HCT116 (cell line): ENCODE measurements around the gene SLC25A12. TPM values are rescaled to one million over a fixed set of nuclear protein-coding genes. Genes with fewer than 3 reads are reported as not detected.

ENCODE experiments used
- ATAC-seq: fragments of 200-7000 bp; cut with Tn5 transposase; 2 replicates; pipeline ENCODE4 v1.9.1; 2020; ENCODE audit warnings: mild to moderate bottlenecking, moderate library complexity
- BruUV-seq: library from RNA; stranded (reverse); fragments of 400-500 nt; replicated peaks from 2 replicates; lab custom pipeline; 2021; lab: Mats Ljungman, UMichigan
- CTCF ChIA-PET: fragments of 300-600 bp; sonication (Branson Sonifier 250); formaldehyde crosslinking; loops from one replicate; lab custom pipeline; 2021; ENCODE audit warnings: antibody characterized with exemption; lab: Charles Lee
- POLR2A ChIA-PET: fragments of 300-600, 350-600 bp; sonication (Branson Sonifier 250); formaldehyde crosslinking; loops from one replicate; lab custom pipeline; 2021; ENCODE audit warnings: antibody characterized with exemption; lab: Charles Lee
- RAD21 ChIA-PET, 2 experiments: fragments of 300-600 bp; sonication (Branson Sonifier 250); formaldehyde crosslinking; loops; one replicate each; lab custom pipeline; 2023; ENCODE audit warnings: low total read pairs in 2 of 2; ENCODE audit not compliant: uncharacterized antibody in 2 of 2, unreplicated experiment in 2 of 2, low non-redundant PET in 1 of 2; lab: Charles Lee
- DNase-seq: peaks from one replicate; pipeline ENCODE4 v3.0.0-alpha.2; 2010; ENCODE audit warnings: low read depth, low spot score
- H2AFZ ChIP-seq: fragments of 200-600 bp; shearing (Covaris generic), sonication (generic); 2 replicates; pipeline ENCODE4 v1.6.1; 2017; ENCODE audit warnings: low read depth, mixed run types, mixed read lengths, antibody characterized with exemption, low read length; ENCODE audit not compliant: poor library complexity, severe bottlenecking
- H3K27ac ChIP-seq: 2 replicates; pipeline ENCODE4 v1.5.1; 2012; ENCODE audit warnings: low read depth, low read length
- H3K27me3 ChIP-seq: fragments of 200-600 bp; sonication (generic); 2 replicates; pipeline ENCODE4 v1.6.1; 2016; ENCODE audit warnings: mixed run types, low read length, mixed read lengths; ENCODE audit not compliant: insufficient read depth
- H3K36me3 ChIP-seq, 2 experiments: fragments of 200-500 bp in 1 of 2; fragments of 200-600 bp in 1 of 2; sonication (Bioruptor generic) in 1 of 2; sonication (generic) in 1 of 2; 2 replicates each; pipeline versions ENCODE4 v1.5.1 to v1.6.1; 2014 to 2016; ENCODE audit warnings: low read length in 2 of 2, inconsistent platforms in 1 of 2, mixed read lengths in 1 of 2, mixed run types in 1 of 2; ENCODE audit not compliant: insufficient read depth in 2 of 2, control insufficient read depth in 1 of 2
- H3K4me1 ChIP-seq, 2 experiments: fragments of 200-600 bp in 1 of 2; sonication (generic) in 1 of 2; 2 replicates each; pipeline versions ENCODE4 v1.5.1 to v1.6.1; 2012 to 2017; ENCODE audit warnings: low read length in 2 of 2, inconsistent platforms in 1 of 2, mild to moderate bottlenecking in 1 of 2, mixed read lengths in 1 of 2, mixed run types in 1 of 2, moderate library complexity in 1 of 2; ENCODE audit not compliant: insufficient read depth in 2 of 2, control insufficient read depth in 1 of 2
- H3K4me2 ChIP-seq: fragments of 200-600 bp; sonication (generic); 2 replicates; pipeline ENCODE4 v1.6.1; 2017; ENCODE audit warnings: mixed run types, low read length, mixed read lengths
- H3K4me3 ChIP-seq, 2 experiments: fragments of 200-600 bp in 1 of 2; sonication (generic) in 1 of 2; replicated peaks in 1 of 2; 2 replicates each; pipeline ENCODE4 v1.5.1; 2011 to 2016; ENCODE audit warnings: low read length in 2 of 2, control low read depth in 1 of 2, low read depth in 1 of 2, mild to moderate bottlenecking in 1 of 2, mixed read lengths in 1 of 2, mixed run types in 1 of 2
- H3K79me2 ChIP-seq: fragments of 200-600 bp; sonication (generic); 2 replicates; pipeline ENCODE4 v1.6.1; 2017; ENCODE audit warnings: mild to moderate bottlenecking, mixed run types, low read length, moderate library complexity, mixed read lengths; ENCODE audit not compliant: insufficient read depth
- H3K9ac ChIP-seq: fragments of 200-600 bp; sonication (generic); 2 replicates; pipeline ENCODE4 v1.6.1; 2016; ENCODE audit warnings: low read length, mixed read lengths
- H3K9me2 ChIP-seq: fragments of 200-600 bp; sonication (generic), shearing (Covaris generic); 2 replicates; pipeline ENCODE4 v1.6.1; 2017; ENCODE audit warnings: mixed run types, mild to moderate bottlenecking, moderate library complexity; ENCODE audit not compliant: insufficient read depth
- H3K9me3 ChIP-seq, 2 experiments: fragments of 200-500 bp in 1 of 2; fragments of 200-600 bp in 1 of 2; sonication (Bioruptor generic) in 1 of 2; sonication (generic) in 1 of 2; 2 replicates each; pipeline ENCODE4 v1.6.1; 2014 to 2017; ENCODE audit warnings: low read length in 2 of 2, mixed read lengths in 2 of 2, inconsistent platforms in 1 of 2, low read depth in 1 of 2, mild to moderate bottlenecking in 1 of 2, mixed run types in 1 of 2, moderate library complexity in 1 of 2; ENCODE audit not compliant: control insufficient read depth in 1 of 2, insufficient read depth in 1 of 2
- H4K20me1 ChIP-seq: fragments of 200-600 bp; sonication (generic), shearing (Covaris generic); 2 replicates; pipeline ENCODE4 v1.6.1; 2017; ENCODE audit warnings: mixed run types, mild to moderate bottlenecking, moderate library complexity; ENCODE audit not compliant: insufficient read depth
- ATF3 ChIP-seq: IDR thresholded peaks from 2 replicates; pipeline ENCODE4 v1.6.1; 2012
- CBX3 ChIP-seq: IDR thresholded peaks from 2 replicates; pipeline ENCODE4 v1.6.1; 2012; ENCODE audit warnings: low read depth
- CEBPB ChIP-seq: IDR thresholded peaks from 2 replicates; pipeline ENCODE4 v1.6.1; 2012; ENCODE audit warnings: low read depth
- EGR1 ChIP-seq: IDR thresholded peaks from 2 replicates; pipeline ENCODE4 v1.6.1; 2012; ENCODE audit warnings: low read depth
- FOSL1 ChIP-seq: IDR thresholded peaks from 2 replicates; pipeline ENCODE4 v1.6.1; 2012; ENCODE audit warnings: low read depth
- JUND ChIP-seq: IDR thresholded peaks from 2 replicates; pipeline ENCODE4 v1.6.1; 2012
- SIN3A ChIP-seq: IDR thresholded peaks from 2 replicates; pipeline ENCODE4 v1.6.1; 2012; ENCODE audit warnings: low read depth
- YY1 ChIP-seq: IDR thresholded peaks from 2 replicates; pipeline ENCODE4 v1.6.1; 2011; ENCODE audit warnings: low read length, low read depth, moderate library complexity, mild to moderate bottlenecking; ENCODE audit not compliant: insufficient replicate concordance; ENCODE audit errors: extremely low read depth
- intact Hi-C: fragments of 100-400 bp; cut with micrococcal nuclease; formaldehyde crosslinking; loops from 2 replicates; pipeline ENCODE4 v1.10.0; 2022
- total RNA-seq: library from RNA; stranded (reverse); gene quantifications from one replicate; pipeline ENCODE4 v1.2.1, GENCODE V29; 2021; ENCODE audit not compliant: unreplicated experiment
- TF ChIP-seq, protein P1 (sequence below): IDR thresholded peaks from 2 replicates; pipeline ENCODE4 v1.6.1; 2012
- TF ChIP-seq, protein P2 (sequence below): IDR thresholded peaks from 2 replicates; pipeline ENCODE4 v1.6.1; 2011; ENCODE audit warnings: mild to moderate bottlenecking, low read length, moderate library complexity; ENCODE audit not compliant: insufficient replicate concordance; ENCODE audit errors: extremely low read depth
- TF ChIP-seq, protein P3 (sequence below): IDR thresholded peaks from 2 replicates; pipeline ENCODE4 v1.6.1; 2012; ENCODE audit warnings: low read depth

SLC25A12 gene
- total RNA-seq, 1 experiment from 2014 or later = 16.0 TPM

DNA sequence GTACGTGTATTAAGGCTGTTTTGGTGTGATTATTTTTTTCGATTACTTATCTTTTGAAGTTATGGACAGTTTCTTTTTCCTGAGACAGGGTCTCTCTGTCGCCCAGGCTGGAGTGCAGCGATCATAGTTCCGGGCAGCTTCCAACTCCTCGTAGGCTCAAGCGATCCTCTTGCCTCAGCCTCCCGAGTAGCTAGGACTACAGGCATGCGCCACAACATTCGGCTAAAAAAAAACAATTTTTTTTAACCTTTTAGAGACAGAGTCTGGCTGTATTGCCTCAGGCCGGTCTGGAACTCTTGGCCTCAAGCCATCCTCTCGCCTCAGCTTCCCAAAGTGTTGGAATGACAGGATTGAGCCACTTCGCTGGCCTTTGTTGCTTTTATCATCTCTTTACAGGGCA, 29.2 kb upstream of the SLC25A12 start:
- Histone ChIP-seq H3K27ac (peak overlapping the region; percentile 59), H3K4me2 (peak overlapping the region; percentile 83), H3K27me3 (no peaks in the 10 kb centered on the region), H3K9me3 (no peaks in the 10 kb centered on the region), H2AFZ (no peak overlapping the region), H4K20me1 (no peaks in the 10 kb centered on the region), H3K9me2 (no peaks in the 10 kb centered on the region), H3K79me2 (peaks cover 55% of the 10 kb centered on the region), H3K4me3 (peak overlapping the region; percentile 80 to 85), H3K4me1 (peaks cover 6 to 13% of the 10 kb centered on the region in 2 experiments; a peak in 3 of 4 replicates), H3K9ac (peak overlapping the region; percentile 85), H3K36me3 (peaks cover 7 to 12% of the 10 kb centered on the region in 2 experiments; a peak in 2 of 4 replicates)
- no peak for TF ChIP-seq FOSL1
- no peak for TF ChIP-seq CBX3
- no peak for TF ChIP-seq JUND
- TF ChIP-seq CEBPB = no peak
- TF ChIP-seq, protein P1, sequence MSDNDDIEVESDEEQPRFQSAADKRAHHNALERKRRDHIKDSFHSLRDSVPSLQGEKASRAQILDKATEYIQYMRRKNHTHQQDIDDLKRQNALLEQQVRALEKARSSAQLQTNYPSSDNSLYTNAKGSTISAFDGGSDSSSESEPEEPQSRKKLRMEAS = no peak
- TF ChIP-seq, protein P2, sequence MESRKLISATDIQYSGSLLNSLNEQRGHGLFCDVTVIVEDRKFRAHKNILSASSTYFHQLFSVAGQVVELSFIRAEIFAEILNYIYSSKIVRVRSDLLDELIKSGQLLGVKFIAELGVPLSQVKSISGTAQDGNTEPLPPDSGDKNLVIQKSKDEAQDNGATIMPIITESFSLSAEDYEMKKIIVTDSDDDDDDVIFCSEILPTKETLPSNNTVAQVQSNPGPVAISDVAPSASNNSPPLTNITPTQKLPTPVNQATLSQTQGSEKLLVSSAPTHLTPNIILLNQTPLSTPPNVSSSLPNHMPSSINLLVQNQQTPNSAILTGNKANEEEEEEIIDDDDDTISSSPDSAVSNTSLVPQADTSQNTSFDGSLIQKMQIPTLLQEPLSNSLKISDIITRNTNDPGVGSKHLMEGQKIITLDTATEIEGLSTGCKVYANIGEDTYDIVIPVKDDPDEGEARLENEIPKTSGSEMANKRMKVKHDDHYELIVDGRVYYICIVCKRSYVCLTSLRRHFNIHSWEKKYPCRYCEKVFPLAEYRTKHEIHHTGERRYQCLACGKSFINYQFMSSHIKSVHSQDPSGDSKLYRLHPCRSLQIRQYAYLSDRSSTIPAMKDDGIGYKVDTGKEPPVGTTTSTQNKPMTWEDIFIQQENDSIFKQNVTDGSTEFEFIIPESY = no peak
- TF ChIP-seq, protein P3, sequence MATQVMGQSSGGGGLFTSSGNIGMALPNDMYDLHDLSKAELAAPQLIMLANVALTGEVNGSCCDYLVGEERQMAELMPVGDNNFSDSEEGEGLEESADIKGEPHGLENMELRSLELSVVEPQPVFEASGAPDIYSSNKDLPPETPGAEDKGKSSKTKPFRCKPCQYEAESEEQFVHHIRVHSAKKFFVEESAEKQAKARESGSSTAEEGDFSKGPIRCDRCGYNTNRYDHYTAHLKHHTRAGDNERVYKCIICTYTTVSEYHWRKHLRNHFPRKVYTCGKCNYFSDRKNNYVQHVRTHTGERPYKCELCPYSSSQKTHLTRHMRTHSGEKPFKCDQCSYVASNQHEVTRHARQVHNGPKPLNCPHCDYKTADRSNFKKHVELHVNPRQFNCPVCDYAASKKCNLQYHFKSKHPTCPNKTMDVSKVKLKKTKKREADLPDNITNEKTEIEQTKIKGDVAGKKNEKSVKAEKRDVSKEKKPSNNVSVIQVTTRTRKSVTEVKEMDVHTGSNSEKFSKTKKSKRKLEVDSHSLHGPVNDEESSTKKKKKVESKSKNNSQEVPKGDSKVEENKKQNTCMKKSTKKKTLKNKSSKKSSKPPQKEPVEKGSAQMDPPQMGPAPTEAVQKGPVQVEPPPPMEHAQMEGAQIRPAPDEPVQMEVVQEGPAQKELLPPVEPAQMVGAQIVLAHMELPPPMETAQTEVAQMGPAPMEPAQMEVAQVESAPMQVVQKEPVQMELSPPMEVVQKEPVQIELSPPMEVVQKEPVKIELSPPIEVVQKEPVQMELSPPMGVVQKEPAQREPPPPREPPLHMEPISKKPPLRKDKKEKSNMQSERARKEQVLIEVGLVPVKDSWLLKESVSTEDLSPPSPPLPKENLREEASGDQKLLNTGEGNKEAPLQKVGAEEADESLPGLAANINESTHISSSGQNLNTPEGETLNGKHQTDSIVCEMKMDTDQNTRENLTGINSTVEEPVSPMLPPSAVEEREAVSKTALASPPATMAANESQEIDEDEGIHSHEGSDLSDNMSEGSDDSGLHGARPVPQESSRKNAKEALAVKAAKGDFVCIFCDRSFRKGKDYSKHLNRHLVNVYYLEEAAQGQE = no peak
- no peak for TF ChIP-seq YY1
- no peak for TF ChIP-seq ATF3
- TF ChIP-seq SIN3A = no peak
- no peak for TF ChIP-seq EGR1
- intact Hi-C loops = loop anchor here (10.0 kb wide), 1 partner anchor 172 kb away; no protein-coding TSS in a partner anchor
- ATAC-seq (no peak), DNase-seq (peak; percentile 3)
- RAD21 ChIA-PET = no interaction called here
- BruUV-seq = no TSS peak
- POLR2A ChIA-PET = interaction anchor here (1.9 kb wide), 1 partner anchor 30 kb away, joined by 7 read pairs; the partner anchor contains the start of gene SLC25A12
- CTCF ChIA-PET = no interaction called here
